ENCODE measurements around the gene FAM174C. TPM values are rescaled to one million over a fixed set of nuclear protein-coding genes. Genes with fewer than 3 reads are reported as not detected.

The FAM174C gene
- total and polyA plus RNA-seq, 5 donors: 15.9 to 25.3 (median 17.7) TPM

- H3K4me3 ChIP-seq (ENCODE audit: low read length): peak overlapping the region; percentile 68
- peaks cover 13% of the 10 kb centered on the region for H3K4me1 ChIP-seq (ENCODE audit: control insufficient read depth, insufficient read depth, low read length)
- no peaks in the 10 kb centered on the region for H3K27me3 ChIP-seq (ENCODE audit: control insufficient read depth, insufficient read depth)
- H3K27ac ChIP-seq (ENCODE audit: low read length): peak overlapping the region; percentile 98
- under 1% methylated on average over 26 of the region's 26 CpGs for WGBS
- peak; percentile 94 to 97 (median 96) for DNase-seq
- no peaks in the 10 kb centered on the region for H3K9me3 ChIP-seq (ENCODE audit: control insufficient read depth, low read length)
- peak; percentile 58 to 64 for ATAC-seq
- intact Hi-C loops (cut with DNase I): no loop called here
Measured at GRCh38 chr19:1252821-1253513, 22.4 kb upstream of the FAM174C start.

GRCh38 chr19:1253514-1254080 lies 21.7 kb upstream of the FAM174C start:
- intact Hi-C loops (cut with DNase I): no loop called here
- DNase-seq (peak in 1 of 3 donors; percentile 78), ATAC-seq (peak in 1 of 2 donors; percentile 28)
- Histone ChIP-seq H3K9me3 (ENCODE audit: control insufficient read depth, low read length) (no peaks in the 10 kb centered on the region), H3K27me3 (ENCODE audit: control insufficient read depth, insufficient read depth) (no peaks in the 10 kb centered on the region), H3K27ac (ENCODE audit: low read length) (peak overlapping the region; percentile 98), H3K4me1 (ENCODE audit: control insufficient read depth, insufficient read depth, low read length) (peaks cover 13% of the 10 kb centered on the region), H3K4me3 (ENCODE audit: low read length) (peak overlapping the region; percentile 68)
- WGBS: 32% methylated on average over 23 of the region's 23 CpGs

- no peaks in the 10 kb centered on the region for H3K27me3 ChIP-seq (ENCODE audit: control insufficient read depth, insufficient read depth)
- intact Hi-C loops (cut with DNase I): no loop called here
- H3K4me3 ChIP-seq (ENCODE audit: low read length): peak overlapping the region; percentile 68
- WGBS: 70% methylated on average over 37 of the region's 37 CpGs
- no peaks in the 10 kb centered on the region for H3K9me3 ChIP-seq (ENCODE audit: control insufficient read depth, low read length)
- DNase-seq: peak; percentile 50 to 79 (median 74)
- ATAC-seq: no peak
- H3K4me1 ChIP-seq (ENCODE audit: control insufficient read depth, insufficient read depth, low read length): peaks cover 13% of the 10 kb centered on the region
- H3K27ac ChIP-seq (ENCODE audit: low read length): peak overlapping the region; percentile 98
Measured at GRCh38 chr19:1254081-1254527, 21.2 kb upstream of the FAM174C start.

GRCh38 chr19:1254530-1255185 lies 20.7 kb upstream of the FAM174C start:
- no peaks in the 10 kb centered on the region for H3K27me3 ChIP-seq (ENCODE audit: control insufficient read depth, insufficient read depth)
- H3K27ac ChIP-seq (ENCODE audit: low read length): peak overlapping the region; percentile 98
- 80% methylated on average over 20 of the region's 20 CpGs for WGBS
- H3K4me3 ChIP-seq (ENCODE audit: low read length): no peak overlapping the region
- peaks cover 13% of the 10 kb centered on the region for H3K4me1 ChIP-seq (ENCODE audit: control insufficient read depth, insufficient read depth, low read length)
- ATAC-seq (no peak), DNase-seq (no peak)
- no peaks in the 10 kb centered on the region for H3K9me3 ChIP-seq (ENCODE audit: control insufficient read depth, low read length)
- intact Hi-C loops (cut with DNase I): no loop called here

GRCh38 chr19:1255186-1256161 lies 19.9 kb upstream of the FAM174C start:
- H3K4me3 ChIP-seq (ENCODE audit: low read length): no peak overlapping the region
- intact Hi-C loops (cut with DNase I): no loop called here
- H3K27ac ChIP-seq (ENCODE audit: low read length): peak overlapping the region; percentile 98
- WGBS: 85% methylated on average over 52 of the region's 52 CpGs
- H3K9me3 ChIP-seq (ENCODE audit: control insufficient read depth, low read length): no peaks in the 10 kb centered on the region
- DNase-seq: no peak
- H3K27me3 ChIP-seq (ENCODE audit: control insufficient read depth, insufficient read depth): no peaks in the 10 kb centered on the region
- no peak for ATAC-seq
- H3K4me1 ChIP-seq (ENCODE audit: control insufficient read depth, insufficient read depth, low read length): peaks cover 13% of the 10 kb centered on the region

GRCh38 chr19:1256646-1257474 lies 18.5 kb upstream of the FAM174C start:
- 79% methylated on average over 46 of the region's 46 CpGs for WGBS
- no peak for ATAC-seq
- Histone ChIP-seq H3K27me3 (ENCODE audit: control insufficient read depth, insufficient read depth) (no peaks in the 10 kb centered on the region), H3K27ac (ENCODE audit: low read length) (no peak overlapping the region), H3K4me3 (ENCODE audit: low read length) (no peak overlapping the region), H3K9me3 (ENCODE audit: control insufficient read depth, low read length) (no peaks in the 10 kb centered on the region), H3K4me1 (ENCODE audit: control insufficient read depth, insufficient read depth, low read length) (peaks cover 16% of the 10 kb centered on the region)
- DNase-seq: no peak
- intact Hi-C loops (cut with DNase I): no loop called here

GRCh38 chr19:1257475-1258162 lies 17.7 kb upstream of the FAM174C start:
- intact Hi-C loops (cut with DNase I): no loop called here
- Histone ChIP-seq H3K27ac (ENCODE audit: low read length) (peak overlapping the region; percentile 27), H3K27me3 (ENCODE audit: control insufficient read depth, insufficient read depth) (no peaks in the 10 kb centered on the region), H3K9me3 (ENCODE audit: control insufficient read depth, low read length) (no peaks in the 10 kb centered on the region), H3K4me3 (ENCODE audit: low read length) (no peak overlapping the region), H3K4me1 (ENCODE audit: control insufficient read depth, insufficient read depth, low read length) (peaks cover 20% of the 10 kb centered on the region)
- ATAC-seq (no peak), DNase-seq (no peak)
- 57% methylated on average over 23 of the region's 23 CpGs for WGBS

GRCh38 chr19:1258163-1258492 lies 17.2 kb upstream of the FAM174C start:
- ATAC-seq: no peak
- H3K4me3 ChIP-seq (ENCODE audit: low read length): no peak overlapping the region
- 66% methylated on average over 8 of the region's 8 CpGs for WGBS

GRCh38 chr19:1258707-1259205 lies 16.6 kb upstream of the FAM174C start:
- WGBS: 33% methylated on average over 15 of the region's 15 CpGs
- H3K27me3 ChIP-seq (ENCODE audit: control insufficient read depth, insufficient read depth): no peaks in the 10 kb centered on the region
- peak in 1 of 3 donors; percentile 67 for DNase-seq
- H3K4me1 ChIP-seq (ENCODE audit: control insufficient read depth, insufficient read depth, low read length): peaks cover 18% of the 10 kb centered on the region
- ATAC-seq: no peak
- H3K9me3 ChIP-seq (ENCODE audit: control insufficient read depth, low read length): no peaks in the 10 kb centered on the region
- peak overlapping the region; percentile 89 for H3K27ac ChIP-seq (ENCODE audit: low read length)
- intact Hi-C loops (cut with DNase I): no loop called here
- no peak overlapping the region for H3K4me3 ChIP-seq (ENCODE audit: low read length)

More at GRCh38 chr19:1258163-1258492, 17.2 kb upstream of the FAM174C start:
- Histone ChIP-seq H3K27ac (ENCODE audit: low read length) (peak overlapping the region; percentile 27), H3K4me1 (ENCODE audit: control insufficient read depth, insufficient read depth, low read length) (peaks cover 20% of the 10 kb centered on the region), H3K27me3 (ENCODE audit: control insufficient read depth, insufficient read depth) (no peaks in the 10 kb centered on the region), H3K9me3 (ENCODE audit: control insufficient read depth, low read length) (no peaks in the 10 kb centered on the region)
- intact Hi-C loops (cut with DNase I): no loop called here
- no peak for DNase-seq

Measured in right cardiac atrium (tissue), 5 donors.